DMS114 treated with DMSO at 0.1 percent for 48 hours (cell line): ENCODE results near the gene TBC1D2.

Experiments used
- DNase-seq: peaks from one replicate; lab custom pipeline; 2025; ENCODE audit not compliant: unreplicated experiment; lab: John Stamatoyannopoulos, UW

TBC1D2 gene

GRCh38 chr9:98242426-98242825 is 13.0 kb downstream of the TBC1D2 start:
- no peak for DNase-seq

DNA sequence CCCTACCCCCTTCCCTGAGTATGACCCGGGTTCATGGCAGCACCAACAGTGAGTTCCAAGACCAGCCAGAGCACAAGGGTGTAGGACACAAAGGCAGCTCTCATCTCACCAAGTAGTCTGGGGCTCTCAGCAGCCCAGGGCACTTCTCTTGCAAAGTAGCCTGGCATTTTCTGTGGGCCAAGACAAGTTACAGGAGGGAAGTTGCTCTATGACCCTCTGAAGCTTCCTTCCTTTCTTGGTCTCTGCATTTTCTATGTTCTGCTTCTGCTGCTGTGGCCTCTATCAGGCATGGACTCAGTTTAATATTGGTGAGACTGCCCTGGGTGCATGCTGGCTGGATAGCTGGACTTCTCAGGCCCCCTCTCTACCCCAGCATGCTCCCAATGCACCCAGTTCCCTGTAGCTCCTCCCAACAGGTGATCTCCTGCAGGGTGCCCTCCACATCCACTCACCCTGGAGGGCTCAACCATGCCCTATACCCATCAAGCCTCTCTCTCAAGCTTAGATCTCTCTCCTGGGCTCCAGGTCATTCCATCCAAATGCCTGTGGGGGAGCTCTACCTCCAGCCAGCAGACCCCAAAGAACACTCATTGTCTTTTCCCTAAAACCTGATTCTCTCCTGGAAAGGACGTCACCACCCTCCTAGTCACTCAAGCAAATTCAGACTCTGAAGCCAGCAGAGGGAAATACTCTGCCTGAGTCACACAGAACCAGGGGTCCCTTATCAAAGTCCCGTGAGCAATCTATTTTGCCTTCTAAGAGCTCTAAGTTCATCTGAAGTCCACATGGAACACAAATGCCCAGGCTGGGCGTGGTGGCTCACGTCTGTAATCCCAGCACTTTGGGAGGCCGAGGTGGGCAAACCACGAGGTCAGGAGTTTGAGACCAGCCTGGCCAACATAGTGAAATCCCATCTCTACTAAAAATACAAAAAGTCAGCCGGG is 13.8 kb downstream of the TBC1D2 start:
- no peak for DNase-seq

DNA sequence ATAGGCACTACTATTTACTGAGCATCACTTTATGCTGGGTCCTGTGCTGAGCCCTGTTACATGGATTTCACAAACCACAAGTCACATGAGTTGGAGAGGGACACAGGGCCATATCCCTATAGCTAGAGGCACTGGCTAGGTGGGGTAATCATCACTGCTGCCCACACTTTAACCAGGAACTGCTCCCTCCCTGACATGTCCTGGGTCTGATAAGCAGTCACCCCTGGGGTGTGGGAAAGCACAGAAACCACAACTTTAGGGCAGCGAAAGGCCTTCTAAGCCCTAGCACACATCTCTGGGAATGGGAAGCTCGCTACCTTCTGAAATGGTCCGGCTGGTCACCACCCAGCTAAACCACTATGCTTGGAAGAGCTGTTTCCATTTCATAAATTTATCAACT is 15.0 kb downstream of the TBC1D2 start:
- DNase-seq: no peak

DNA sequence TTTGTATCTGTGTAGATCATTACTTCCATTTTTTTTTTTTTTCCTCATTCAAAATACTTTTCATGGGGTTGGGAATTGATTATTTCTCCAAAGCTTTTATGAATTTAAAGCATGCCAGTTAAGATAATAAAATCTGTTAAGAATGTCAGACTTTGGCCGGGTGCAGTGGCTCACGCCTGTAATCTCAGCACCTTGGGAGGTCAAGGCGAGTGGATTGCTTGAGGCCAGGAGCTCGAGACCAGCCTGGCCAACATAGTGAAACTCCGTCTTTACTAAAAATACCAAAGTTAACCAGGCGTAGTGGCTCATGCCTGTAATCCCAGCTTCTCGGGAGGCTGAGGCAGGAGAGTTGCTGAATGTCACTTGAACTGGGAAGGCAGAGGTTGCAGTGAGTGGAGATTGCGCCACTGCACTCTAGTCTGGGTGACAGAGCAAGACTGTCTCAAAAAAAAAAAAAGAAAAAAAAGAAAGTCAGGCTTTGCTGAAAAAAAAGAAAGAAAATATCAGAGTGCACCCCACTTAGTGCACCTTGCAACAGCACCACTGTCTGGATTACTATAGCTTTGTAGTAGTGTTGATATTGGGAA is 18.5 kb downstream of the TBC1D2 start:
- no peak for DNase-seq

DNA sequence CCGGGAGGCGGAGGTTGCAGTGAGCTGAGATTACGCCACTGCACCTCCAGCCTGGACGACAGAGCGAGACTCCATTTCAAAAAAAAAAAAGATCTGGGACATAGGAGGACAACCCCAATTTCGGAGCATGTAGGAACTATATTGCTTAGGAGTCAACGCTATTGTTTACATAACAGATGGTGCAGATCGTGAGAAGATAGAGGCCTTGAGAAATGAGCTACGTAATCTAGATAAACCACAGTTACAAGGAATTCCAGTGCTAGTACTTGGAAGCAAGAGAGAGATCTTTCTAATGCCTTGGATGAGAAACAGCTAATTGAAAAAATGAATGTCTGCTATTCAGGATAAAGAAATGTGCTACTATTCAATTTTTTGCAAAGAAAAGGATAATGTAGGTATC is 20.3 kb downstream of the TBC1D2 start:
- DNase-seq: no peak

DNA sequence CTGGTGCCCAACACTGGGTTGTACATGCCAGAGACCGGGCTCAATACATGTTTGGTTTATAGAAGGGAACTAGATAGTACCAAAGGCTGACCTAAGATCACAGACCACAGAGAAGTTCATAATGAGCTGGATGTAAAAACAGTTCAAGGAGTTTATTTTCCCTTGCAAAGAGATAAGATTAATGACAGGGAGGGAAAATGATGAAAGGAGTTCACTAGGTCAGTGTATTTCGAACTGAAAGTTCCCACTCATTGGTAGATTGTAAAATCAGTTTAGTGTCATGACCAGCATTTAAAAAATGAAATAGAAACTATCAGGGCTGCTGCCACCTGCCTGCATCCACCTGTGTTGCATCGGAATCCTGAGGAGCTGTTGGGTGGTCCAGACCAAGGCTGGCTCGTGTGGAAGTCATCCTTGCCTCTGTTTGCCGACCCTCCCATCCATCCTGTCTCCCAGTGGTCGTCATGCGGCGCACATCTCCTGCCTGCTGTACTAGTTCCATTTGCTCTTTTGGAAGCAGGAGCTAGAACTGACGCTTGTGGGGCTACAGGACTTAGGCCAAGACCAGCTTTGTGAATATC is 21.1 kb downstream of the TBC1D2 start:
- DNase-seq: no peak

GRCh38 chr9:98232926-98233325 is 22.5 kb downstream of the TBC1D2 start:
- no peak for DNase-seq

- DNase-seq: no peak
Measured at GRCh38 chr9:98231770-98232478, 23.5 kb downstream of the TBC1D2 start.

GRCh38 chr9:98230789-98231188 is 24.7 kb downstream of the TBC1D2 start:
- DNase-seq: no peak

- DNase-seq: no peak
Measured at GRCh38 chr9:98230304-98230703, 25.1 kb downstream of the TBC1D2 start.

DNA sequence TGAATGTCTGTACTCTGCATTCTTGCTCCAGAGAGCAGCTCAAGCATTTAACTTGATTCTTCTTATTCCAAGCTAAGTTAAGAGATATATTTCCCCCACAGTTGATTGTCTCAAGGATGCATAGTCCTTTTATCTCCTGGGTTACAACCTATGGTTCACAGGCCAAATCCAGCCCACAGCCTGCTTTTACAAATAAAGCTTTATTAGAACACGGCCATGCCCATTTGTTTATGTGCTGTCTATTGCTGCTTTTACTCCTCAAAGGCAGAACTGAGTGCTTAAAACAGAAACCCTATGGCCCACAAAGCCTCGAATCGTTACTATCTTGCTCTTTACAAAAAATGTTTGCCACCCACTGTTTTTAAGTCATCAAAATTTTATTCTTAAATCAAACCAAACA is 25.8 kb downstream of the TBC1D2 start:
- no peak for DNase-seq

DNA sequence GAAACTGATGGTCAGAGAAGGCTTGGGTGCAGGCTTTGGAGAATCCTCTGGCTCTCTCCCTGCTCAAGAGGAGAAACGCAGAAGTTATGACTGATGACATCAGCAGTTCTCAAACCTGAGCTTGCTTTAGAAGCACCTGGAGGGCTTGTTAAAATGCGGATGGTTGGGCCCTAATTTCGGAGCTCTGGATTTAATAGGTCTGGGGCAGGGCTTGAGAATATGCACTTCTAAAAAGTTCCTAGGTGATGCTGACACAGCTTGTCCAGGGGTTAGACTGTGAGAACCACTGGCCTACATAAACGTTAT is 26.4 kb downstream of the TBC1D2 start:
- DNase-seq: no peak

GRCh38 chr9:98228392-98229089 is 26.9 kb downstream of the TBC1D2 start:
- DNase-seq: no peak

GRCh38 chr9:98227883-98228282 is 27.6 kb downstream of the TBC1D2 start:
- DNase-seq: no peak

- DNase-seq: no peak
Measured at GRCh38 chr9:98226957-98227356, 28.5 kb downstream of the TBC1D2 start.

- DNase-seq: no peak
Measured at GRCh38 chr9:98226516-98226915, 28.9 kb downstream of the TBC1D2 start.

DNA sequence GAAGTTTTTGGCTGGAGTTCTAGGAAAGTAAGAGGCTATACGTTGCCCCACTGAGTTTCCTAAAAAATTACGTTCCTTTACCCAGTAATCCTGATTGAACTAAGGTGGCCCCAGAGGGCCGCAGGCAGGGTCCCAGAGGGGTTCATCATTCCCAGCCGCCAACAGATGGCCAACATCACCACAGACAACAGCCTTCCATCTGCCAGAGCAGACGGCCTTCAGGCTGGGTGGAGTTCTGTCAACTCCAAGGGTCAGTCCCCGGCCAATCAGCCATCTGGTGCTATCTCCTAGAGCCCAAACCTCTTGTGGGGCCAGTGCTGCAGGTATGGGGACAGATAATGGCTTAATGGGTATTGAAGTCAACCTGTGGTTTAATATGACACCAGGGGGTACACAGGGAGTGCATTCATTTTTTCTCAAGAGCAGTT is 30.4 kb downstream of the TBC1D2 start:
- no peak for DNase-seq

DNA sequence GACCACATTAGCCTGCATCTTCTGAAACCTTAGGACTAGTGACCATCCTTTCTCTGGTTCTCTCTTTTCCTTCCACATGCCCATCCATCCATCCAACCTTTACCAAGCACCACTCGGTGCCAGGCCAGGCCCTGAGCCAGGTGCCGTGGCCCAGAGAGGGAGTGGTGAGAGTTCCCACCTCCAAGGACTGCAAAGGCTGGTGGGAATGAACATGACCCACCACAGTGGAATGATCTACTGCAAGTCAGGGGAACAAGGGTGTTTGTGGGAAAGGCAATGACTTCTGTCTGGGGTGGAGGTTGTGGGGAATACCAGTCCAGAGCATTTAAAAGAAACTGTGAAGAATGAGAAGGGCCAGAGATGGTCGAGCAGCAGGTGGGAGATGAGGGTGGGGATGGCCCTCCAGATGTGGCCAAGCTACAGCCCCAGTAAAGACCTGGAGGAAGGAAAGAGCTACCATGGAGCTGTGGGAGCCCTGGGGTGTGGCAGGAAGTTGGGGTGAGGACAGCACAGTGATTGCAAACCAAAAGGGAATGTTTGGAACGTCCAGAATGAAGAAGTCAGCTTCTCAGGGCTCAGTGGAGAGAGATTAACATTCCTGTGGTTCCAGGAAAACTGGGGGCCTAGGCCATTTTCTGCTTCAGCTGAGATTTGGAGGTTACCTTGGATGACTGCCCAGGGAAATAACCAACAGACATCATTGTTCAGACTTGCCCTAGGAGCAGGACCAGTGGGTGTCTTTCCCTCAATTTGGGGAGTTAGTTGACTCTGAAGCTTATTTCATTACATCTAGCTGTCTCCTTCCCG is 32.4 kb downstream of the TBC1D2 start:
- no peak for DNase-seq

GRCh38 chr9:98220911-98221310 is 34.5 kb downstream of the TBC1D2 start:
- DNase-seq: no peak

GRCh38 chr9:98219794-98220370 is 35.6 kb downstream of the TBC1D2 start:
- no peak for DNase-seq
